ENCODE measurements around the gene ICE1. TPM values are rescaled to one million over a fixed set of nuclear protein-coding genes. Genes with fewer than 3 reads are reported as not detected.

The ICE1 gene
- total and polyA plus RNA-seq, 9 of the 15 experiments (the other 6 are each of a cell fraction or from before 2014, with no cell fraction given), result 4.9 to 47.4 (median 28.2) TPM

DNA sequence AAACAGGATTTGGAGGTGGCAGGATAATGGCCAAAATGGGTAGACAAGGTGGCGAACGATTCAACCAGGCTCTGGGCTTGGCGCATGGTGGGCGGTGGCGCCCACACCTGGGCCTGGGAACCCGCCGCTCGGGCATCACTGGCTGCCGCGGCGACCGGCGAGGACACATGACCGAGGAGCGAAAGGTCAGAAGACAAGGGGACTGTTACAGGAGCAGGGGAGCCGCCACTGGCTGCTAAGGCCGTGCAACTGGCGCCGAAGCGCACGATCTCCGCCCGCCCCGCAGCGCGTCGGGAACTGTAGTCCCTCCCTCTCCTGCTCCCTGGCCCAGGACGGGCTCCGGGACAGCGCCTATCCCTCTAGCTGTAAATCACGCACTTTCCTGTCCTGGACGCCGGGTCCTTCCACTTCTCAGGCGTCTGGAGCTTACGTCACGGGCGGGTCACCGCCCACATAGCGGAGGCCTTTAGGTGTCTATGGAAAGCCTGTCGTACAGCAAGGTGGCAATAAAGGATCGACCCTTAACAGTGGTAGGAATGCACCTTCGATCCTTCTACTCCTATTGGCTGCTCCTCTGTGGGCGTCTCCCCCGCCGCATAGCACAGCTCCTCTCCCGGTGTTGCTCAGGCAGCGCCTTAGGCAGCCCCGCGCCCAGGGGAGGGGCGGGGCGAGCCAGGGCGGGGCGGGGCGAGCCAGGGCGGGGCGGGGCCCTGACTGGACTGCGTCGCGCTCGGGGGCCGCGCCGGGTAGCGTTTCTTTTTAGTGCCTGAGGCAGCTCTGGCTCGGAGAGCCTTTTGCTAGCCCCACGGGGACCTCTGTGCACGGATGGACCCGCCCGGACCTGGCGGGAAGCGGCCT lies at the start of gene ICE1 (continued):
- TF ChIP-seq POLR2G (IDR thresholded peaks at IDR 0.05; ENCODE audit: low read depth, low read length), result peak; percentile 97
- TF ChIP-seq, protein P1, sequence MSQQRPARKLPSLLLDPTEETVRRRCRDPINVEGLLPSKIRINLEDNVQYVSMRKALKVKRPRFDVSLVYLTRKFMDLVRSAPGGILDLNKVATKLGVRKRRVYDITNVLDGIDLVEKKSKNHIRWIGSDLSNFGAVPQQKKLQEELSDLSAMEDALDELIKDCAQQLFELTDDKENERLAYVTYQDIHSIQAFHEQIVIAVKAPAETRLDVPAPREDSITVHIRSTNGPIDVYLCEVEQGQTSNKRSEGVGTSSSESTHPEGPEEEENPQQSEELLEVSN (IDR thresholded peaks at IDR 0.05; ENCODE audit: borderline replicate concordance in 1 of 2, extremely low read depth in 1 of 2, insufficient read depth in 1 of 2, insufficient read length in 1 of 2, low read depth in 1 of 2, low read length in 1 of 2, poor library complexity in 1 of 2, severe bottlenecking in 1 of 2), result peak; percentile 77 to 85
- TF ChIP-seq TGIF2 (CRISPR knock-in tag; IDR thresholded peaks at IDR 0.05), result no peak
- TF ChIP-seq, protein P2, sequence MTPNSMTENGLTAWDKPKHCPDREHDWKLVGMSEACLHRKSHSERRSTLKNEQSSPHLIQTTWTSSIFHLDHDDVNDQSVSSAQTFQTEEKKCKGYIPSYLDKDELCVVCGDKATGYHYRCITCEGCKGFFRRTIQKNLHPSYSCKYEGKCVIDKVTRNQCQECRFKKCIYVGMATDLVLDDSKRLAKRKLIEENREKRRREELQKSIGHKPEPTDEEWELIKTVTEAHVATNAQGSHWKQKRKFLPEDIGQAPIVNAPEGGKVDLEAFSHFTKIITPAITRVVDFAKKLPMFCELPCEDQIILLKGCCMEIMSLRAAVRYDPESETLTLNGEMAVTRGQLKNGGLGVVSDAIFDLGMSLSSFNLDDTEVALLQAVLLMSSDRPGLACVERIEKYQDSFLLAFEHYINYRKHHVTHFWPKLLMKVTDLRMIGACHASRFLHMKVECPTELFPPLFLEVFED (CRISPR knock-in tag; conservative IDR thresholded peaks at IDR 0.05), result no peak
- no peak for TF ChIP-seq OTX1 (CRISPR knock-in tag; IDR thresholded peaks at IDR 0.05)
- TF ChIP-seq ZFP91 (CRISPR knock-in tag; IDR thresholded peaks at IDR 0.05), result no peak
- TF ChIP-seq MAFF (IDR thresholded peaks at IDR 0.05; ENCODE audit: low read length), result no peak
- no peak for TF ChIP-seq FOXM1 (IDR thresholded peaks at IDR 0.05; ENCODE audit: low read depth)
- no peak; the same call in none of the 2 replicates for TF ChIP-seq FOXM1 (CRISPR knock-in tag; IDR thresholded peaks at IDR 0.05; ENCODE audit: low read depth)
- TF ChIP-seq, protein P3, sequence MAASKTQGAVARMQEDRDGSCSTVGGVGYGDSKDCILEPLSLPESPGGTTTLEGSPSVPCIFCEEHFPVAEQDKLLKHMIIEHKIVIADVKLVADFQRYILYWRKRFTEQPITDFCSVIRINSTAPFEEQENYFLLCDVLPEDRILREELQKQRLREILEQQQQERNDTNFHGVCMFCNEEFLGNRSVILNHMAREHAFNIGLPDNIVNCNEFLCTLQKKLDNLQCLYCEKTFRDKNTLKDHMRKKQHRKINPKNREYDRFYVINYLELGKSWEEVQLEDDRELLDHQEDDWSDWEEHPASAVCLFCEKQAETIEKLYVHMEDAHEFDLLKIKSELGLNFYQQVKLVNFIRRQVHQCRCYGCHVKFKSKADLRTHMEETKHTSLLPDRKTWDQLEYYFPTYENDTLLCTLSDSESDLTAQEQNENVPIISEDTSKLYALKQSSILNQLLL (CRISPR knock-in tag; IDR thresholded peaks at IDR 0.05; ENCODE audit: borderline replicate concordance), result no peak
- peak; percentile 96 to 99 for TF ChIP-seq RCOR1 (IDR thresholded peaks at IDR 0.05; ENCODE audit: borderline replicate concordance in 1 of 2, low read depth in 2 of 2, low read length in 2 of 2)
- TF ChIP-seq ESRRA (IDR thresholded peaks at IDR 0.05; ENCODE audit: borderline replicate concordance, low read depth), result peak; percentile 95
- TF ChIP-seq TARDBP (IDR thresholded peaks at IDR 0.05), result peak; percentile 99
- TF ChIP-seq MCM3 (IDR thresholded peaks at IDR 0.05), result no peak
- no peak for TF ChIP-seq E2F3 (CRISPR knock-in tag; IDR thresholded peaks at IDR 0.05)
- no peak for TF ChIP-seq NR3C1 (CRISPR knock-in tag; IDR thresholded peaks at IDR 0.05)
- TF ChIP-seq, protein P4, sequence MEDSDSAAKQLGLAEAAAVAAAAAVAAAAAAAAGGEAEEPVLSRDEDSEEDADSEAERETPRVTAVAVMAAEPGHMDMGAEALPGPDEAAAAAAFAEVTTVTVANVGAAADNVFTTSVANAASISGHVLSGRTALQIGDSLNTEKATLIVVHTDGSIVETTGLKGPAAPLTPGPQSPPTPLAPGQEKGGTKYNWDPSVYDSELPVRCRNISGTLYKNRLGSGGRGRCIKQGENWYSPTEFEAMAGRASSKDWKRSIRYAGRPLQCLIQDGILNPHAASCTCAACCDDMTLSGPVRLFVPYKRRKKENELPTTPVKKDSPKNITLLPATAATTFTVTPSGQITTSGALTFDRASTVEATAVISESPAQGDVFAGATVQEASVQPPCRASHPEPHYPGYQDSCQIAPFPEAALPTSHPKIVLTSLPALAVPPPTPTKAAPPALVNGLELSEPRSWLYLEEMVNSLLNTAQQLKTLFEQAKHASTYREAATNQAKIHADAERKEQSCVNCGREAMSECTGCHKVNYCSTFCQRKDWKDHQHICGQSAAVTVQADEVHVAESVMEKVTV (CRISPR knock-in tag; IDR thresholded peaks at IDR 0.05), result no peak
- no peak for TF ChIP-seq KLF16 (IDR thresholded peaks at IDR 0.05)
- peak in 1 of 2 experiments; percentile 61; a peak in 2 of 4 replicates for TF ChIP-seq CSDE1 (IDR thresholded peaks at IDR 0.05)
- TF ChIP-seq SRSF1 (IDR thresholded peaks at IDR 0.05; ENCODE audit: low read depth, low read length), result no peak
- peak; percentile 81 for TF ChIP-seq ATF1 (CRISPR knock-in tag; IDR thresholded peaks at IDR 0.05)
- TF ChIP-seq ATF1 (tag; IDR thresholded peaks at IDR 0.05), result peak; percentile 100

All from K562 (cell line).